ENCODE data around the gene BIVM. TPM values are rescaled to one million over a fixed set of nuclear protein-coding genes. Genes with fewer than 3 reads are reported as not detected.
A peak's percentile ranks its signal among the peaks of the same experiment; 100 is the strongest.

Gene BIVM
- 22.1 and 30.9 TPM in 2 replicates for total RNA-seq

- Histone ChIP-seq H2AFZ (ENCODE audit: low read length) (peak within 1 kb of the TSS; percentile 99), H4K20me1 (ENCODE audit: insufficient read depth, low read length) (no peaks in the 10 kb centered on the region), H3K4me3 (ENCODE audit: insufficient read depth, low read length) (peak within 1 kb of the TSS; percentile 94), H3K36me3 (ENCODE audit: insufficient read depth, low read length) (peaks cover 3% of the 10 kb centered on the region), H3K27ac (ENCODE audit: low read depth, low read length) (peak within 1 kb of the TSS; percentile 54), H3K27me3 (ENCODE audit: insufficient read depth, low read length) (no peaks in the 10 kb centered on the region), H3K79me2 (ENCODE audit: insufficient read depth, low read length) (peaks cover 66% of the 10 kb centered on the region), H3K4me2 (ENCODE audit: insufficient read depth, low read length) (peak within 1 kb of the TSS; percentile 97), H3K4me1 (ENCODE audit: insufficient read depth, low read length) (peaks cover 8% of the 10 kb centered on the region), H3K9me3 (ENCODE audit: low read depth, low read length) (no peaks in the 10 kb centered on the region)
- peak; percentile 99 for DNase-seq (ENCODE audit: insufficient read length, low spot score, missing footprints)
- TF ChIP-seq CTCF (IDR thresholded peaks at IDR 0.05; ENCODE audit: extremely low read depth, low read depth, low read length) = no peak
Measured at GRCh38 chr13:102798581-102799425, at the start of gene BIVM, which contains the start of gene POGLUT2. Gene BIVM, plus strand, starts transcription at chr13:102799119. Its CDS starts 8,149 bp downstream, at chr13:102807268. Gene POGLUT2, minus strand, starts transcription at chr13:102798976. Its CDS starts 306 bp downstream, at chr13:102798670.

GRCh38 chr13:102751886-102752285 is 47.0 kb upstream of the BIVM start:
- Histone ChIP-seq H3K4me3 (ENCODE audit: insufficient read depth, low read length) (no peak overlapping the region), H3K27me3 (ENCODE audit: insufficient read depth, low read length) (no peaks in the 10 kb centered on the region), H3K9me3 (ENCODE audit: low read depth, low read length) (no peaks in the 10 kb centered on the region), H3K36me3 (ENCODE audit: insufficient read depth, low read length) (no peaks in the 10 kb centered on the region), H3K4me1 (ENCODE audit: insufficient read depth, low read length) (no peaks in the 10 kb centered on the region), H2AFZ (ENCODE audit: low read length) (no peak overlapping the region), H3K79me2 (ENCODE audit: insufficient read depth, low read length) (no peaks in the 10 kb centered on the region), H3K27ac (ENCODE audit: low read depth, low read length) (no peak overlapping the region), H4K20me1 (ENCODE audit: insufficient read depth, low read length) (no peaks in the 10 kb centered on the region), H3K4me2 (ENCODE audit: insufficient read depth, low read length) (no peak overlapping the region)
- TF ChIP-seq CTCF (IDR thresholded peaks at IDR 0.05; ENCODE audit: extremely low read depth, low read depth, low read length) = no peak
- no peak for DNase-seq (ENCODE audit: insufficient read length, low spot score, missing footprints)

GRCh38 chr13:102757006-102757405 is 41.9 kb upstream of the BIVM start:
- H3K4me2 ChIP-seq (ENCODE audit: insufficient read depth, low read length) = no peak overlapping the region
- no peaks in the 10 kb centered on the region for H3K4me1 ChIP-seq (ENCODE audit: insufficient read depth, low read length)
- H2AFZ ChIP-seq (ENCODE audit: low read length) = no peak overlapping the region
- H3K36me3 ChIP-seq (ENCODE audit: insufficient read depth, low read length) = no peaks in the 10 kb centered on the region
- H3K4me3 ChIP-seq (ENCODE audit: insufficient read depth, low read length) = no peak overlapping the region
- TF ChIP-seq CTCF (IDR thresholded peaks at IDR 0.05; ENCODE audit: extremely low read depth, low read depth, low read length) = no peak
- no peaks in the 10 kb centered on the region for H3K79me2 ChIP-seq (ENCODE audit: insufficient read depth, low read length)
- H4K20me1 ChIP-seq (ENCODE audit: insufficient read depth, low read length) = no peaks in the 10 kb centered on the region
- DNase-seq (ENCODE audit: insufficient read length, low spot score, missing footprints) = no peak
- no peak overlapping the region for H3K27ac ChIP-seq (ENCODE audit: low read depth, low read length)
- no peaks in the 10 kb centered on the region for H3K9me3 ChIP-seq (ENCODE audit: low read depth, low read length)
- no peaks in the 10 kb centered on the region for H3K27me3 ChIP-seq (ENCODE audit: insufficient read depth, low read length)

- H3K27ac ChIP-seq (ENCODE audit: low read depth, low read length) = no peak overlapping the region
- H4K20me1 ChIP-seq (ENCODE audit: insufficient read depth, low read length) = no peaks in the 10 kb centered on the region
- no peaks in the 10 kb centered on the region for H3K27me3 ChIP-seq (ENCODE audit: insufficient read depth, low read length)
- H3K9me3 ChIP-seq (ENCODE audit: low read depth, low read length) = no peaks in the 10 kb centered on the region
- no peak for TF ChIP-seq CTCF (IDR thresholded peaks at IDR 0.05; ENCODE audit: extremely low read depth, low read depth, low read length)
- no peak for DNase-seq (ENCODE audit: insufficient read length, low spot score, missing footprints)
- no peak overlapping the region for H2AFZ ChIP-seq (ENCODE audit: low read length)
- H3K4me2 ChIP-seq (ENCODE audit: insufficient read depth, low read length) = no peak overlapping the region
- no peaks in the 10 kb centered on the region for H3K79me2 ChIP-seq (ENCODE audit: insufficient read depth, low read length)
- no peak overlapping the region for H3K4me3 ChIP-seq (ENCODE audit: insufficient read depth, low read length)
- no peaks in the 10 kb centered on the region for H3K4me1 ChIP-seq (ENCODE audit: insufficient read depth, low read length)
- H3K36me3 ChIP-seq (ENCODE audit: insufficient read depth, low read length) = no peaks in the 10 kb centered on the region
Measured at GRCh38 chr13:102758842-102759241, 40.1 kb upstream of the BIVM start.
